SU-DHL-6 (cell line): ENCODE measurements around the gene MCOLN2.

Source experiments
- CTCF ChIP-seq: fragments of 200-600 bp; sonication (generic); IDR thresholded peaks from one replicate; pipeline ENCODE4 v1.5.1; 2017; ENCODE audit warnings: antibody characterized with exemption, mild to moderate bottlenecking, low read length, moderate library complexity; ENCODE audit not compliant: insufficient read depth, poor library complexity, severe bottlenecking
- EZH2phosphoT487 ChIP-seq: fragments of 200-600 bp; sonication (generic), shearing (Covaris generic); conservative IDR thresholded peaks from 2 replicates; pipeline ENCODE4 v1.6.1; 2018; ENCODE audit warnings: mild to moderate bottlenecking, antibody characterized with exemption, low read length, moderate library complexity, mixed read lengths

GRCh38 chr1:84889437-84889836 lies 107.5 kb downstream of the MCOLN2 start:
- TF ChIP-seq CTCF, result no peak
- TF ChIP-seq EZH2phosphoT487, result no peak
